Tibial nerve (tissue), 3 donors: Measurements from ENCODE around the gene TP73.

Source experiments
- POLR2A ChIP-seq, 2 donors: fragments of 450-650 bp; IDR thresholded peaks; one replicate each; pipeline ENCODE4 v1.6.1; 2017; ENCODE audit warnings: antibody characterized with exemption in 2 of 2, mild to moderate bottlenecking in 2 of 2, moderate library complexity in 2 of 2
- TF ChIP-seq, protein P1 (sequence below), 5 experiments: fragments of 200-600 bp in 3 of 5; fragments of 450-650 bp in 2 of 5; sonication (generic) in 3 of 5; IDR thresholded peaks; one replicate each; pipeline ENCODE4 v1.5.1; 2016 to 2019; ENCODE audit warnings: antibody characterized with exemption in 5 of 5, mild to moderate bottlenecking in 3 of 5, moderate library complexity in 2 of 5

DNA sequence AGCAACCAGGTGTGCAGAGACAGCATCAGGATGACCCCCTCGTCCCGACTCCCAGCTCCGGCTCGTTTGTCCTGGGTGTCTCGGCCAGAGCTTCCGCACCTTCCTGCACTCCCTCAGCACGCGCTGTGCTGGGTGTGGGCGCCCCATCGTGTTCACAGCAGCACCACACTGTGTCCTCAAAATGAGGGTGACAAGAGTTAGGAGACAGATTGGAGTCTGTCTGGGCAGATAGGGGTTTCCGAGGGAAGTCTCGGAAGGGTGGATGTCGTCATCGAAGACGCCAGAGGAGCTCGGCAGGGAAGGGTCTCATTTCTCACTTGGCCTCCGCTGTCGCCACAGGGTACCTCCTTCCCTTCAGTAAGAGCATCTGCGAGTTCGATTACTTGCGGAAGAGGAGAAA lies 104.1 kb downstream of the TP73 start:
- TF ChIP-seq, protein P1, sequence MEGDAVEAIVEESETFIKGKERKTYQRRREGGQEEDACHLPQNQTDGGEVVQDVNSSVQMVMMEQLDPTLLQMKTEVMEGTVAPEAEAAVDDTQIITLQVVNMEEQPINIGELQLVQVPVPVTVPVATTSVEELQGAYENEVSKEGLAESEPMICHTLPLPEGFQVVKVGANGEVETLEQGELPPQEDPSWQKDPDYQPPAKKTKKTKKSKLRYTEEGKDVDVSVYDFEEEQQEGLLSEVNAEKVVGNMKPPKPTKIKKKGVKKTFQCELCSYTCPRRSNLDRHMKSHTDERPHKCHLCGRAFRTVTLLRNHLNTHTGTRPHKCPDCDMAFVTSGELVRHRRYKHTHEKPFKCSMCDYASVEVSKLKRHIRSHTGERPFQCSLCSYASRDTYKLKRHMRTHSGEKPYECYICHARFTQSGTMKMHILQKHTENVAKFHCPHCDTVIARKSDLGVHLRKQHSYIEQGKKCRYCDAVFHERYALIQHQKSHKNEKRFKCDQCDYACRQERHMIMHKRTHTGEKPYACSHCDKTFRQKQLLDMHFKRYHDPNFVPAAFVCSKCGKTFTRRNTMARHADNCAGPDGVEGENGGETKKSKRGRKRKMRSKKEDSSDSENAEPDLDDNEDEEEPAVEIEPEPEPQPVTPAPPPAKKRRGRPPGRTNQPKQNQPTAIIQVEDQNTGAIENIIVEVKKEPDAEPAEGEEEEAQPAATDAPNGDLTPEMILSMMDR (IDR thresholded peaks at IDR 0.05) = no peak
- no peak for TF ChIP-seq POLR2A (IDR thresholded peaks at IDR 0.05)
